Ishikawa (cell line): ENCODE results near the gene GRIK1.

Experiments
- CREB1 ChIP-seq: IDR thresholded peaks from 2 replicates; pipeline ENCODE4 v1.6.1; 2012; ENCODE audit warnings: low read depth
- EGR1 ChIP-seq: IDR thresholded peaks from 2 replicates; pipeline ENCODE4 v1.6.1; 2012
- EP300 ChIP-seq: IDR thresholded peaks from 2 replicates; pipeline ENCODE4 v1.6.1; 2012; ENCODE audit warnings: borderline replicate concordance
- FOXM1 ChIP-seq: IDR thresholded peaks from 2 replicates; pipeline ENCODE4 v1.6.1; 2012; ENCODE audit warnings: low read depth, borderline replicate concordance
- RAD21 ChIP-seq: IDR thresholded peaks from 2 replicates; pipeline ENCODE4 v1.6.1; 2012; ENCODE audit warnings: low read depth
- TAF1 ChIP-seq: IDR thresholded peaks from 2 replicates; pipeline ENCODE4 v1.6.1; 2012; ENCODE audit warnings: low read depth, mild to moderate bottlenecking
- TEAD4 ChIP-seq: IDR thresholded peaks from 2 replicates; pipeline ENCODE4 v1.6.1; 2012
- YY1 ChIP-seq: IDR thresholded peaks from 2 replicates; pipeline ENCODE4 v1.6.1; 2012; ENCODE audit warnings: low read depth
- TF ChIP-seq, protein P1 (sequence below): IDR thresholded peaks from 2 replicates; pipeline ENCODE4 v1.6.1; 2012
- TF ChIP-seq, protein P2 (sequence below): IDR thresholded peaks from 2 replicates; pipeline ENCODE4 v1.6.1; 2012; ENCODE audit warnings: low read depth, mild to moderate bottlenecking

DNA sequence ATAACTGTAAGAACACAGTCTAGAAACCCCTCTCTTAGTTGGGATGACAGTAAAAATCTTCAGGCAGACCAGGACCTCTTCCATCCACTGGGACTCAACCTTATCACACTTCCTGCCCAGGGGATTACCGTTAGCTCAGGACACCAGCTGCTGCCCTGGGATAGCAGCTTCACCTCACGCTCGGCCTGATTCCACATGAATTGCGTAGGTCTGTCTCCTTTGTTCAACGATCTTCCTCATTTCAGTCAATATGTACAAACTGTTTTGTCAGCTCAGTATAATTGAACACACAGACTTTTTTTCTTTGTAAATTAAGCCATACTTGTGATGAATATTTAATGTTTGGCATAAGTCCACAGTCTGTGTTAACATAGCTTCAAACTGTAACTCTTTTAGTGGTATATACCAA, 290.4 kb downstream of the GRIK1 start:
- TF ChIP-seq, protein P1, sequence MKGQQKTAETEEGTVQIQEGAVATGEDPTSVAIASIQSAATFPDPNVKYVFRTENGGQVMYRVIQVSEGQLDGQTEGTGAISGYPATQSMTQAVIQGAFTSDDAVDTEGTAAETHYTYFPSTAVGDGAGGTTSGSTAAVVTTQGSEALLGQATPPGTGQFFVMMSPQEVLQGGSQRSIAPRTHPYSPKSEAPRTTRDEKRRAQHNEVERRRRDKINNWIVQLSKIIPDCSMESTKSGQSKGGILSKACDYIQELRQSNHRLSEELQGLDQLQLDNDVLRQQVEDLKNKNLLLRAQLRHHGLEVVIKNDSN: no peak
- TF ChIP-seq EP300 (no peak), EGR1 (no peak), TAF1 (no peak), YY1 (no peak), TEAD4 (no peak), CREB1 (no peak), RAD21 (no peak), FOXM1 (no peak)
- TF ChIP-seq, protein P2, sequence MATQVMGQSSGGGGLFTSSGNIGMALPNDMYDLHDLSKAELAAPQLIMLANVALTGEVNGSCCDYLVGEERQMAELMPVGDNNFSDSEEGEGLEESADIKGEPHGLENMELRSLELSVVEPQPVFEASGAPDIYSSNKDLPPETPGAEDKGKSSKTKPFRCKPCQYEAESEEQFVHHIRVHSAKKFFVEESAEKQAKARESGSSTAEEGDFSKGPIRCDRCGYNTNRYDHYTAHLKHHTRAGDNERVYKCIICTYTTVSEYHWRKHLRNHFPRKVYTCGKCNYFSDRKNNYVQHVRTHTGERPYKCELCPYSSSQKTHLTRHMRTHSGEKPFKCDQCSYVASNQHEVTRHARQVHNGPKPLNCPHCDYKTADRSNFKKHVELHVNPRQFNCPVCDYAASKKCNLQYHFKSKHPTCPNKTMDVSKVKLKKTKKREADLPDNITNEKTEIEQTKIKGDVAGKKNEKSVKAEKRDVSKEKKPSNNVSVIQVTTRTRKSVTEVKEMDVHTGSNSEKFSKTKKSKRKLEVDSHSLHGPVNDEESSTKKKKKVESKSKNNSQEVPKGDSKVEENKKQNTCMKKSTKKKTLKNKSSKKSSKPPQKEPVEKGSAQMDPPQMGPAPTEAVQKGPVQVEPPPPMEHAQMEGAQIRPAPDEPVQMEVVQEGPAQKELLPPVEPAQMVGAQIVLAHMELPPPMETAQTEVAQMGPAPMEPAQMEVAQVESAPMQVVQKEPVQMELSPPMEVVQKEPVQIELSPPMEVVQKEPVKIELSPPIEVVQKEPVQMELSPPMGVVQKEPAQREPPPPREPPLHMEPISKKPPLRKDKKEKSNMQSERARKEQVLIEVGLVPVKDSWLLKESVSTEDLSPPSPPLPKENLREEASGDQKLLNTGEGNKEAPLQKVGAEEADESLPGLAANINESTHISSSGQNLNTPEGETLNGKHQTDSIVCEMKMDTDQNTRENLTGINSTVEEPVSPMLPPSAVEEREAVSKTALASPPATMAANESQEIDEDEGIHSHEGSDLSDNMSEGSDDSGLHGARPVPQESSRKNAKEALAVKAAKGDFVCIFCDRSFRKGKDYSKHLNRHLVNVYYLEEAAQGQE: no peak
